EH (cell line): ENCODE results near the gene PCDH11X.
"Not testable (repeated sequence)": the region's sequence is repeated elsewhere in the genome, so short reads cannot be mapped to it uniquely, and the experiment has no call there.

Source experiments
- DNase-seq: peaks from one replicate; pipeline ENCODE4 v3.0.0-alpha.2; 2015; ENCODE audit warnings: low read depth

Gene PCDH11X

DNA sequence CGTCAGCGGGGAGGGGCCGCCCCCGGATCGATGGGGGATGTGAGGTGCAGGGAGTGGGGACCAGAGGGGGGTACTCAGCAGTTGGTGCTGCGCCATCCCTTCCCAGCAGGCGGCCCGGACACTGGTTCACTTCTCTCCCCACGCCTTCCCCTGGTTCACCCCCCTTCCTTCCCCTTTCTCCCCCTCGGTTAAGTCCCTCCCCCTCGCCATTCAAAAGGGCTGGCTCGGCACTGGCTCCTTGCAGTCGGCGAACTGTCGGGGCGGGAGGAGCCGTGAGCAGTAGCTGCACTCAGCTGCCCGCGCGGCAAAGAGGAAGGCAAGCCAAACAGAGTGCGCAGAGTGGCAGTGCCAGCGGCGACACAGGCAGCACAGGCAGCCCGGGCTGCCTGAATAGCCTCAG, at the start of gene PCDH11X:
Gene PCDH11X (plus strand): TSS at position 241 of the 400 bp plus-strand sequence. CDS start 56,130 bp downstream, outside the sequence.
- not testable (repeated sequence) for DNase-seq

DNA sequence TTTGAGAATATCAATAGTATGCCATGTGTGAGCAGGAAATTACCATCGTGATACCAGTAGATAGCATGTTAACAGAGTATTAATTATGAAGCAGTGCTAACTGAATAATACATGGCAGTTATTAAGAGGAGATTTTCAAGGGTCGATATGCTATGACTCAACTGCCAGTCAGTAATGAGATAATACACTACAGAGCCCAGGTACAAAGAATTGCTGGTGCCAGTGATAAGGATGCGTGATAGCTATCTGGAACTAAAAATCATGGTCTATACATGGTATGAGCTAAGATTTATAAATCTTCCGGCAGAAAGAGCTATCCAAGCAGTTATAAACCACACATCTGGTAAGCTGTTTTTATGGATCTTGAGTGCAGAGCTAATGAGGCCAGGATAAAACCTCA, 31.7 kb upstream of the PCDH11X start:
- not testable (repeated sequence) for DNase-seq

DNA sequence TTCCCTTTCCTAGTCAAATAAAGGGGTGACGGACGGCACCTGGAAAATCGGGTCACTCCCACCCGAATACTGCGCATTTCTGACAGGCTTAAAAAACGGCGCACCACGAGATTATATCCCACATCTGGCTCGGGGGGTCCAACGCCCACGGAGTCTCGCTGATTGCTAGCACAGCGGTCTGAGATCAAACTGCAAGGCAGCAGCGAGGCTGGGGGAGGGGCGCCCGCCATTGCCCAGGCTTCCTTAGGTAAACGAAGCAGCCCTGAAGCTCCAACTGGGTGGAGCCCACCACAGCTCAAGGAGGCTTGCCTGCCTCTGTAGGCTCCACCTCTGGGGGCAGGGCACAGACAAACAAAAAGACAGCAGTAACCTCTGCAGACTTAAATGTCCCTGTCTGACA, 26.2 kb upstream of the PCDH11X start:
- DNase-seq, result not testable (repeated sequence)

- DNase-seq, result not testable (repeated sequence)
Measured at GRCh38 chrX:91770619-91771488, 8.3 kb upstream of the PCDH11X start.

GRCh38 chrX:91773943-91774342, 5.2 kb upstream of the PCDH11X start:
- not testable (repeated sequence) for DNase-seq

DNA sequence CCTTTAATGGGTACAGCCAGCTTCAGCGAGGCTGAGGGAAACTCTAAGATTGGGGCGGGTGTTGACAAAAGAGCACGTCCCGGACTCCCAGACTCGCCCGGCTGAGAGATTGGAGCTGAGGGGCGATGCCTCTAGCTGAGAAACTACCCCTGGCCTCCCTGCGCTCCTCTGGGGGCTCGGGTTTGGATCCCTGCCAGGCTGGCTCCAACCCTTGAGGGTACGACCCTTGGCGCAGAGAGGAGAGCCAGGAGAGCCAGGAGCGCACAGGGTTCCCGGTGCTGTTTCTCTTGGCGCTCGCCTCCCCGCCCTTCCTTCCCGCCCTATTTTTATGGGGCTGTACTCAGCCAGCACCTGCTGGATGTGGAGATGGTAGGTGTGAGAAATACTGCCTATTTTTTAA, 833 bp downstream of the PCDH11X start:
- not testable (repeated sequence) for DNase-seq

GRCh38 chrX:91780698-91781097, 1.5 kb downstream of the PCDH11X start:
- not testable (repeated sequence) for DNase-seq

GRCh38 chrX:91781553-91782298, 2.6 kb downstream of the PCDH11X start:
- DNase-seq, result not testable (repeated sequence)

- not testable (repeated sequence) for DNase-seq
Measured at GRCh38 chrX:91782825-91783224, 3.6 kb downstream of the PCDH11X start.

- not testable (repeated sequence) for DNase-seq
Measured at GRCh38 chrX:91817537-91817936, 38.4 kb downstream of the PCDH11X start.

- DNase-seq, result not testable (repeated sequence)
Measured at GRCh38 chrX:91825321-91825720, 46.1 kb downstream of the PCDH11X start.
